B cell (primary cell): ENCODE data around the gene DNPH1. TPM values are rescaled to one million over a fixed set of nuclear protein-coding genes. Genes with fewer than 3 reads are reported as not detected.

Experiments used
- ATAC-seq: fragments of 200-7000 bp; cut with Tn5 transposase; one replicate; pipeline ENCODE4 v1.10.0; 2021; ENCODE audit warnings: low read depth, mild to moderate bottlenecking, moderate number of reproducible peaks, moderate library complexity
- CTCF ChIA-PET: fragments of 350-600 bp; sonication (Branson Sonifier 250); formaldehyde crosslinking; loops from one replicate; lab custom pipeline; 2021; ENCODE audit warnings: antibody characterized with exemption, inconsistent platforms; lab: Charles Lee
- POLR2A ChIA-PET: fragments of 350-600 bp; sonication (Branson Sonifier 250); formaldehyde crosslinking; loops from one replicate; lab custom pipeline; 2021; ENCODE audit warnings: antibody characterized with exemption; lab: Charles Lee
- DNase-seq: peaks from one replicate; pipeline ENCODE4 v3.0.0; 2013
- H2AFZ ChIP-seq: 2 replicates; pipeline ENCODE4 v1.6.1; 2012; ENCODE audit warnings: mild to moderate bottlenecking, low read depth, low read length; ENCODE audit not compliant: insufficient read depth, poor library complexity, severe bottlenecking
- H3K27ac ChIP-seq, 2 donors: 1 replicate in 1 of 2; 2 replicates in 1 of 2; pipeline ENCODE4 v1.5.1; 2012 to 2013; ENCODE audit warnings: low read length in 2 of 2, mild to moderate bottlenecking in 2 of 2, moderate library complexity in 1 of 2
- H3K27me3 ChIP-seq, 4 experiments: fragments of 200-600 bp in 1 of 4; sonication (generic) in 1 of 4; replicated peaks in 1 of 4; 1 replicate in 2 of 4; 2 replicates in 2 of 4; pipeline versions ENCODE4 v1.6.1 to v1.7.0; 2013 to 2016; ENCODE audit warnings: low read length in 3 of 4, mild to moderate bottlenecking in 2 of 4, mixed read lengths in 1 of 4, moderate library complexity in 1 of 4; ENCODE audit not compliant: insufficient read depth in 4 of 4, control insufficient read depth in 3 of 4; ENCODE audit errors: control extremely low read depth in 1 of 4
- H3K36me3 ChIP-seq, 2 experiments: replicated peaks in 1 of 2; 1 replicate in 1 of 2; 2 replicates in 1 of 2; pipeline versions ENCODE4 v1.6.1 to v1.7.1; 2013; ENCODE audit warnings: low read length in 1 of 2; ENCODE audit not compliant: insufficient read depth in 2 of 2, control insufficient read depth in 1 of 2; ENCODE audit errors: control extremely low read depth in 1 of 2, extremely low read depth in 1 of 2
- H3K4me1 ChIP-seq, 2 donors: fragments of 200-600 bp in 1 of 2; sonication (generic) in 1 of 2; 1 replicate in 1 of 2; 2 replicates in 1 of 2; pipeline versions ENCODE4 v1.5.1 to v1.6.1; 2013 to 2017; ENCODE audit warnings: low read length in 2 of 2; ENCODE audit not compliant: control insufficient read depth in 2 of 2, insufficient read depth in 2 of 2
- H3K4me2 ChIP-seq: replicated peaks from 2 replicates; pipeline ENCODE3; 2012; ENCODE audit warnings: mild to moderate bottlenecking, low read depth, low read length; ENCODE audit not compliant: poor library complexity, severe bottlenecking
- H3K4me3 ChIP-seq, 5 experiments: fragments of 200-600 bp in 1 of 5; sonication (generic) in 1 of 5; 1 replicate in 3 of 5; 2 replicates in 2 of 5; pipeline versions ENCODE4 v1.5.1 to v1.7.0; 2011 to 2016; ENCODE audit warnings: low read length in 4 of 5, mild to moderate bottlenecking in 4 of 5, low read depth in 2 of 5, control low read depth in 1 of 5, moderate library complexity in 1 of 5; ENCODE audit not compliant: insufficient read depth in 1 of 5; ENCODE audit errors: control extremely low read depth in 1 of 5, extremely low read depth in 1 of 5
- H3K79me2 ChIP-seq: fragments of 200-600 bp; sonication (generic); one replicate; pipeline ENCODE4 v1.6.0; 2016; ENCODE audit warnings: low read length; ENCODE audit not compliant: control insufficient read depth, insufficient read depth
- H3K9ac ChIP-seq: fragments of 200-600 bp; sonication (generic); 2 replicates; pipeline ENCODE4 v1.6.1; 2017; ENCODE audit warnings: mild to moderate bottlenecking, low read length, moderate library complexity
- H3K9me3 ChIP-seq, 3 donors: one replicate each; pipeline versions ENCODE4 v1.6.1 to v1.7.1; 2013; ENCODE audit warnings: low read length in 2 of 3; ENCODE audit not compliant: control insufficient read depth in 2 of 3, insufficient read depth in 1 of 3; ENCODE audit errors: control extremely low read depth in 1 of 3
- H4K20me1 ChIP-seq: 2 replicates; pipeline ENCODE4 v1.6.0; 2012; ENCODE audit warnings: mild to moderate bottlenecking, low read length; ENCODE audit not compliant: insufficient read depth, control insufficient read depth, poor library complexity, severe bottlenecking
- H3K27ac Mint-ChIP-seq: one replicate; pipeline ENCODE4 v1.8.0; 2021; ENCODE audit warnings: mixed read lengths
- H3K27me3 Mint-ChIP-seq: one replicate; pipeline ENCODE4 v1.8.0; 2021; ENCODE audit warnings: mixed read lengths
- H3K4me1 Mint-ChIP-seq: one replicate; pipeline ENCODE4 v1.8.0; 2021; ENCODE audit warnings: mixed read lengths
- H3K4me3 Mint-ChIP-seq: one replicate; pipeline ENCODE4 v1.8.0; 2021; ENCODE audit warnings: mixed read lengths
- H3K9me3 Mint-ChIP-seq: one replicate; pipeline ENCODE4 v1.8.0; 2022; ENCODE audit warnings: mixed read lengths; ENCODE audit not compliant: insufficient read depth
- CTCF ChIP-seq: fragments of 200-600 bp; IDR thresholded peaks from one replicate; pipeline ENCODE4 v1.8.0; 2022; ENCODE audit warnings: antibody characterized with exemption, mild to moderate bottlenecking
- EZH2 ChIP-seq: IDR thresholded peaks from 2 replicates; pipeline ENCODE4 v1.6.1; 2012; ENCODE audit warnings: borderline replicate concordance, low read depth, mild to moderate bottlenecking, moderate library complexity, low read length; ENCODE audit not compliant: insufficient read depth, poor library complexity, severe bottlenecking
- WGBS: methylation state at CpG from one replicate; pipeline ENCODE4 v1.1.5; 2013; ENCODE audit warnings: missing lambda C conversion rate; ENCODE audit not compliant: insufficient coverage; 5-methylcytosine and 5-hydroxymethylcytosine counted together
- intact Hi-C: fragments of 100-400 bp; cut with micrococcal nuclease; formaldehyde crosslinking; loops from one replicate; pipeline ENCODE4 v1.10.0; 2022
- polyA plus RNA-seq: library from polyadenylated mRNA; depleted of rRNA; stranded (reverse); fragments of >200 nt; gene quantifications from 2 replicates; pipeline ENCODE4 v1.2.3, GENCODE V29; 2012
- total RNA-seq, 2 donors: library from RNA; stranded (reverse); fragments of 120-200 nt in 1 of 2; gene quantifications; 1 replicate in 1 of 2; 2 replicates in 1 of 2; pipeline versions ENCODE4 v1.2.3 to v1.2.4, GENCODE V29; 2013 to 2022

Gene DNPH1
- total and polyA plus RNA-seq, 2 donors (not counting 1 experiment from before 2014, with no cell fraction given): 29.0 to 52.8 TPM

- Histone ChIP-seq H3K27ac (no peak overlapping the region), H3K4me1 (peaks cover 43 to 53% of the 10 kb centered on the region in 2 donors), H3K27me3 (peaks cover 0 to 28% (median 9%) of the 10 kb centered on the region in 4 experiments), H2AFZ (no peak overlapping the region), H3K4me3 (no peak overlapping the region), H3K79me2 (no peaks in the 10 kb centered on the region), H3K9ac (peak overlapping the region; percentile 66), H4K20me1 (peaks cover 5% of the 10 kb centered on the region), H3K9me3 (peaks cover 0 to 5% (median 0%) of the 10 kb centered on the region in 3 donors), H3K36me3 (no peaks in the 10 kb centered on the region), H3K4me2 (peak overlapping the region; percentile 97)
- H3K27ac Mint-ChIP-seq: peak overlapping the region; percentile 7
- peak overlapping the region; percentile 84 for H3K4me3 Mint-ChIP-seq
- intact Hi-C loops: loop anchor here (2.0 kb wide), 1 partner anchor 34 kb away; the partner anchor contains the start of gene CRIP3
- POLR2A ChIA-PET: no interaction called here
- no peaks in the 10 kb centered on the region for H3K9me3 Mint-ChIP-seq
- H3K4me1 Mint-ChIP-seq: peaks cover 51% of the 10 kb centered on the region
- WGBS: 89% methylated on average over 4 of the region's 10 CpGs
- ATAC-seq: no peak
- no peak for DNase-seq
- CTCF ChIA-PET: no interaction called here
- TF ChIP-seq EZH2 (no peak), CTCF (no peak)
- H3K27me3 Mint-ChIP-seq: peaks cover 22% of the 10 kb centered on the region
Observed at GRCh38 chr6:43274127-43274915, 45.0 kb upstream of the DNPH1 start.

GRCh38 chr6:43273707-43274106 lies 44.4 kb upstream of the DNPH1 start:
- peaks cover 0 to 7% (median 0%) of the 10 kb centered on the region in 3 donors for H3K9me3 ChIP-seq
- CTCF ChIA-PET: interaction anchor here (1.7 kb wide), 1 partner anchor 10 kb away, joined by 7 read pairs; no protein-coding TSS in a partner anchor
- no peaks in the 10 kb centered on the region for H3K9me3 Mint-ChIP-seq
- H3K36me3 ChIP-seq: no peaks in the 10 kb centered on the region
- peaks cover 26% of the 10 kb centered on the region for H3K27me3 Mint-ChIP-seq
- no peaks in the 10 kb centered on the region for H3K79me2 ChIP-seq
- no peak overlapping the region for H3K27ac Mint-ChIP-seq
- H3K9ac ChIP-seq: no peak overlapping the region
- H3K4me3 Mint-ChIP-seq: peak overlapping the region; percentile 84
- no peak for DNase-seq
- peaks cover 0 to 34% (median 12%) of the 10 kb centered on the region in 4 experiments for H3K27me3 ChIP-seq
- intact Hi-C loops: loop anchor here (2.0 kb wide), 1 partner anchor 35 kb away; the partner anchor contains the start of gene CRIP3
- WGBS: 68% methylated on average over 2 of the region's 2 CpGs
- H4K20me1 ChIP-seq: peaks cover 5% of the 10 kb centered on the region
- POLR2A ChIA-PET: no interaction called here
- H2AFZ ChIP-seq: no peak overlapping the region
- H3K27ac ChIP-seq: no peak overlapping the region
- ATAC-seq: no peak
- H3K4me1 ChIP-seq: peaks cover 47 to 58% of the 10 kb centered on the region in 2 donors
- TF ChIP-seq CTCF (no peak), EZH2 (no peak)
- H3K4me1 Mint-ChIP-seq: peaks cover 57% of the 10 kb centered on the region
- no peak overlapping the region for H3K4me2 ChIP-seq
- H3K4me3 ChIP-seq: no peak overlapping the region
